ENCODE results near the gene CCDC28B.

- TF ChIP-seq, protein P1, sequence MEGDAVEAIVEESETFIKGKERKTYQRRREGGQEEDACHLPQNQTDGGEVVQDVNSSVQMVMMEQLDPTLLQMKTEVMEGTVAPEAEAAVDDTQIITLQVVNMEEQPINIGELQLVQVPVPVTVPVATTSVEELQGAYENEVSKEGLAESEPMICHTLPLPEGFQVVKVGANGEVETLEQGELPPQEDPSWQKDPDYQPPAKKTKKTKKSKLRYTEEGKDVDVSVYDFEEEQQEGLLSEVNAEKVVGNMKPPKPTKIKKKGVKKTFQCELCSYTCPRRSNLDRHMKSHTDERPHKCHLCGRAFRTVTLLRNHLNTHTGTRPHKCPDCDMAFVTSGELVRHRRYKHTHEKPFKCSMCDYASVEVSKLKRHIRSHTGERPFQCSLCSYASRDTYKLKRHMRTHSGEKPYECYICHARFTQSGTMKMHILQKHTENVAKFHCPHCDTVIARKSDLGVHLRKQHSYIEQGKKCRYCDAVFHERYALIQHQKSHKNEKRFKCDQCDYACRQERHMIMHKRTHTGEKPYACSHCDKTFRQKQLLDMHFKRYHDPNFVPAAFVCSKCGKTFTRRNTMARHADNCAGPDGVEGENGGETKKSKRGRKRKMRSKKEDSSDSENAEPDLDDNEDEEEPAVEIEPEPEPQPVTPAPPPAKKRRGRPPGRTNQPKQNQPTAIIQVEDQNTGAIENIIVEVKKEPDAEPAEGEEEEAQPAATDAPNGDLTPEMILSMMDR (IDR thresholded peaks at IDR 0.05), result no peak
- TF ChIP-seq POLR2A (IDR thresholded peaks at IDR 0.05), result no peak
Measured at GRCh38 chr1:32247452-32247851, 47.1 kb downstream of the CCDC28B start.

Measured in testis (tissue), 2 donors.